GM19240 (cell line): ENCODE data around the gene CYS1.
"Not testable (repeated sequence)": the region's sequence is repeated elsewhere in the genome, so short reads cannot be mapped to it uniquely, and the experiment has no call there.

Experiments used
- DNase-seq: peaks from one replicate; pipeline ENCODE4 v3.0.0; 2011; ENCODE audit warnings: low spot score; ENCODE audit not compliant: insufficient read length

Gene CYS1

GRCh38 chr2:10079870-10080535, at the start of gene CYS1:
Gene CYS1 (minus strand): TSS chr2:10080411. CDS start chr2:10080223, 188 bp downstream.
- DNase-seq, result no peak

GRCh38 chr2:10129490-10129889, 49.3 kb upstream of the CYS1 start:
- DNase-seq, result no peak

GRCh38 chr2:10128420-10128819, 48.2 kb upstream of the CYS1 start:
- no peak for DNase-seq

GRCh38 chr2:10126632-10127026, 46.4 kb upstream of the CYS1 start:
- DNase-seq, result no peak

GRCh38 chr2:10125842-10126631, 45.8 kb upstream of the CYS1 start:
- no peak for DNase-seq

GRCh38 chr2:10124538-10125045, 44.4 kb upstream of the CYS1 start:
- no peak for DNase-seq

- DNase-seq, result no peak
Observed at GRCh38 chr2:10123281-10123680, 43.1 kb upstream of the CYS1 start.

- peak; percentile 83 for DNase-seq
Observed at GRCh38 chr2:10122500-10123280, 42.5 kb upstream of the CYS1 start, which contains the start of gene RRM2. Gene RRM2 (plus strand): TSS chr2:10122739. CDS start chr2:10122799, 60 bp downstream.

GRCh38 chr2:10120877-10121574, 40.8 kb upstream of the CYS1 start:
- no peak for DNase-seq

- DNase-seq, result peak; percentile 91
Observed at GRCh38 chr2:10120158-10120876, 40.1 kb upstream of the CYS1 start.

- no peak for DNase-seq
Observed at GRCh38 chr2:10119601-10120157, 39.5 kb upstream of the CYS1 start.

- DNase-seq, result no peak
Observed at GRCh38 chr2:10119027-10119325, 38.8 kb upstream of the CYS1 start.

GRCh38 chr2:10109311-10109710, 29.1 kb upstream of the CYS1 start:
- no peak for DNase-seq

GRCh38 chr2:10104906-10105305, 24.7 kb upstream of the CYS1 start:
- not testable (repeated sequence) for DNase-seq

- DNase-seq, result no peak
Observed at GRCh38 chr2:10103179-10103578, 23.0 kb upstream of the CYS1 start.

- no peak for DNase-seq
Observed at GRCh38 chr2:10101491-10101890, 21.3 kb upstream of the CYS1 start.

- peak; percentile 55 for DNase-seq
Observed at GRCh38 chr2:10097352-10098148, 17.3 kb upstream of the CYS1 start.

- no peak for DNase-seq
Observed at GRCh38 chr2:10096641-10097040, 16.4 kb upstream of the CYS1 start.

GRCh38 chr2:10095175-10095574, 15.0 kb upstream of the CYS1 start:
- DNase-seq, result no peak
